Chondrocyte (in vitro differentiated cells): ENCODE measurements around the gene NEXN. TPM values are rescaled to one million over a fixed set of nuclear protein-coding genes. Genes with fewer than 3 reads are reported as not detected.

Experiments
- DNase-seq: peaks from one replicate; pipeline ENCODE4 v3.0.0; 2021; ENCODE audit warnings: mixed read lengths, low spot score
- H3K27ac Mint-ChIP-seq: one replicate; pipeline ENCODE4 v1.8.0; 2021; ENCODE audit warnings: mild to moderate bottlenecking, moderate library complexity, mixed read lengths; ENCODE audit not compliant: unreplicated experiment
- H3K27me3 Mint-ChIP-seq: 2 replicates; pipeline ENCODE4 v1.8.0; 2021; ENCODE audit warnings: low read depth, mixed read lengths
- H3K36me3 Mint-ChIP-seq: 2 replicates; pipeline ENCODE4 v1.8.0; 2021; ENCODE audit warnings: low read depth, mixed read lengths
- H3K4me1 Mint-ChIP-seq: 2 replicates; pipeline ENCODE4 v1.8.0; 2021; ENCODE audit warnings: low read depth, mild to moderate bottlenecking, mixed read lengths
- H3K4me3 Mint-ChIP-seq: one replicate; pipeline ENCODE4 v1.8.0; 2021; ENCODE audit warnings: mild to moderate bottlenecking, moderate library complexity, mixed read lengths; ENCODE audit not compliant: unreplicated experiment
- H3K9me3 Mint-ChIP-seq: 2 replicates; pipeline ENCODE4 v1.8.0; 2021; ENCODE audit warnings: low read depth, mixed read lengths
- total RNA-seq: library from RNA; stranded (reverse); gene quantifications from 3 replicates; pipeline ENCODE4 v1.2.1, GENCODE V29; 2021
- TF ChIP-seq, protein P1 (sequence below): fragments of 200-600 bp; sonication (generic); IDR thresholded peaks from 2 replicates; pipeline ENCODE4 v1.5.0; 2021; ENCODE audit warnings: antibody characterized with exemption, mild to moderate bottlenecking, moderate library complexity

The NEXN gene
- total RNA-seq, 1 donor from 2014 or later: 46.2 TPM

DNA sequence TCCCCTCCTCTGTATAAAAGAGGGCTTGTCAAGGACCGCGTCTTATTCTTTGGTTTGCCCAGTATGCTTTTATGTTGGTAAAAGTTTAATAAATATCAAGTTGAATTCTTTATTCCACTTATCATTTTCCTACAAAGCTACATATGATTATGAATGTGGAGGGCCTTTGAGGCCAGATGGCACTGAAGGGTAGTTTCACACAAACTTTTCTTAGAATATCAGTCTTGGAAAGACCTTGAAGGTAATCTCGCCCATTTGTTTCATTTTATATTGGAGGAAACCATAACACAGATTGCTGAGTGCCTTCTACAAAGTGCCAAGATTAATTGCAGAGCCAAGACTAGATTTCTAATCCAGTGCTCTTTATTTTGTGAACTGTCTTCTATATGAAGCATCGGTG, 96.2 kb downstream of the NEXN start:
- TF ChIP-seq, protein P1, sequence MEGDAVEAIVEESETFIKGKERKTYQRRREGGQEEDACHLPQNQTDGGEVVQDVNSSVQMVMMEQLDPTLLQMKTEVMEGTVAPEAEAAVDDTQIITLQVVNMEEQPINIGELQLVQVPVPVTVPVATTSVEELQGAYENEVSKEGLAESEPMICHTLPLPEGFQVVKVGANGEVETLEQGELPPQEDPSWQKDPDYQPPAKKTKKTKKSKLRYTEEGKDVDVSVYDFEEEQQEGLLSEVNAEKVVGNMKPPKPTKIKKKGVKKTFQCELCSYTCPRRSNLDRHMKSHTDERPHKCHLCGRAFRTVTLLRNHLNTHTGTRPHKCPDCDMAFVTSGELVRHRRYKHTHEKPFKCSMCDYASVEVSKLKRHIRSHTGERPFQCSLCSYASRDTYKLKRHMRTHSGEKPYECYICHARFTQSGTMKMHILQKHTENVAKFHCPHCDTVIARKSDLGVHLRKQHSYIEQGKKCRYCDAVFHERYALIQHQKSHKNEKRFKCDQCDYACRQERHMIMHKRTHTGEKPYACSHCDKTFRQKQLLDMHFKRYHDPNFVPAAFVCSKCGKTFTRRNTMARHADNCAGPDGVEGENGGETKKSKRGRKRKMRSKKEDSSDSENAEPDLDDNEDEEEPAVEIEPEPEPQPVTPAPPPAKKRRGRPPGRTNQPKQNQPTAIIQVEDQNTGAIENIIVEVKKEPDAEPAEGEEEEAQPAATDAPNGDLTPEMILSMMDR: no peak
- Mint-ChIP-seq H3K27me3 (no peaks in the 10 kb centered on the region), H3K4me3 (no peak overlapping the region), H3K9me3 (no peaks in the 10 kb centered on the region), H3K27ac (no peak overlapping the region), H3K4me1 (peaks cover 50% of the 10 kb centered on the region), H3K36me3 (no peaks in the 10 kb centered on the region)
- no peak for DNase-seq

GRCh38 chr1:77986810-77987209, 98.4 kb downstream of the NEXN start:
- Mint-ChIP-seq H3K36me3 (no peaks in the 10 kb centered on the region), H3K4me3 (no peak overlapping the region), H3K9me3 (no peaks in the 10 kb centered on the region), H3K27ac (no peak overlapping the region), H3K4me1 (peaks cover 32% of the 10 kb centered on the region), H3K27me3 (no peaks in the 10 kb centered on the region)
- TF ChIP-seq, protein P1: no peak
- no peak for DNase-seq

GRCh38 chr1:77987919-77988318, 99.5 kb downstream of the NEXN start:
- no peak for DNase-seq
- no peaks in the 10 kb centered on the region for H3K36me3 Mint-ChIP-seq
- H3K27ac Mint-ChIP-seq: no peak overlapping the region
- TF ChIP-seq, protein P1: no peak
- no peak overlapping the region for H3K4me3 Mint-ChIP-seq
- H3K9me3 Mint-ChIP-seq: no peaks in the 10 kb centered on the region
- peaks cover 30% of the 10 kb centered on the region for H3K4me1 Mint-ChIP-seq
- no peaks in the 10 kb centered on the region for H3K27me3 Mint-ChIP-seq

DNA sequence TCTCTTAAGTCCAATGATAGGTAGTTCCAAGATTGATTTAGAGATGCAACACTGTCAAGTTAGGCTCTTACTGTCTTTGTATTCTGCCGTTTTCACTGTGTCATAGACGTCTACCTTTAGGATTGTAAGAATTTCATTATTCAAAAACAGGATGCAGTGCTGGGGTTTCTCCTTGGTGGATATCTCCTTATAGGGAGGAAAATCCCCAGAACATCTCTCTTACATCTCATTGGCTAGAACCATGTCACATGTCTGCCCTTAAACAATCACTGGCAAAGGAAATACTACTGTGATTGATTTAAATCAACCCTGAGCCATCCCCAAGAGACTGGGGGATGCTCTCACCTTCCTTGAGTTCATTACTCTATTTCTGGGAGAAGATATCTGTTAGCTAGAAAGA, 101.3 kb downstream of the NEXN start:
- Mint-ChIP-seq H3K27ac (no peak overlapping the region), H3K4me1 (peaks cover 18% of the 10 kb centered on the region), H3K36me3 (peaks cover 3% of the 10 kb centered on the region), H3K27me3 (no peaks in the 10 kb centered on the region), H3K9me3 (no peaks in the 10 kb centered on the region), H3K4me3 (no peak overlapping the region)
- TF ChIP-seq, protein P1: no peak
- no peak for DNase-seq

DNA sequence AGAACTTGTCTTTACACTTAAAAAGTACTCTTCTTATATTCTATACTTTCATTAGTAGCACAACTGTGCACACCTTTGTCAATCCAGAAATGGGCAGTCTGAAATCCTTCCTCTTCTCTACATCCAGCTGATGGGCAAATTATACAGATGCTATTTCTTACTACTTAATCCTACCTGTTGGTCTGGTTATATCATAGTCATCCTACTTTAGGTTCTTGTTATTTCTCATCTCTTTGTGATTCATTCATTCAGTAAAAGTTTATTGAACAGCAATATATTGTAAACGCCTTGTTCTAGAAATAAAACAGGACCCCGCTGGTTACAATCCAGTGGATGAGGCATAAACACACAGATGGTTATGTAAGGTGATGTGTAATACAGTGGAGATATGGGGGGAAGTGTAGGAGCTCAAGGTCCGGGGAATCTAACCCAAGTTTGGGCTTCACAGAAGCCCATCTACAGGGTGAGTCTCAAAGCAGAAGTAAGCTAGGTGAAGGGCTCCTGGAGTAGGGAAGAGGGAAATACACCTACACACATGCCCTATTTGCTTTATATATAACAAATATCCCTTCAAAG, 102.3 kb downstream of the NEXN start:
- TF ChIP-seq, protein P1: no peak
- H3K27me3 Mint-ChIP-seq: no peaks in the 10 kb centered on the region
- H3K27ac Mint-ChIP-seq: no peak overlapping the region
- H3K9me3 Mint-ChIP-seq: no peaks in the 10 kb centered on the region
- no peak overlapping the region for H3K4me3 Mint-ChIP-seq
- DNase-seq: no peak
- H3K4me1 Mint-ChIP-seq: peaks cover 8% of the 10 kb centered on the region
- peaks cover 3% of the 10 kb centered on the region for H3K36me3 Mint-ChIP-seq
